Measurements from ENCODE around the gene NFIC. TPM values are rescaled to one million over a fixed set of nuclear protein-coding genes. Genes with fewer than 3 reads are reported as not detected.

NFIC gene
- total RNA-seq, 4 donors from 2014 or later: 76.2 to 183 (median 132) TPM

DNA sequence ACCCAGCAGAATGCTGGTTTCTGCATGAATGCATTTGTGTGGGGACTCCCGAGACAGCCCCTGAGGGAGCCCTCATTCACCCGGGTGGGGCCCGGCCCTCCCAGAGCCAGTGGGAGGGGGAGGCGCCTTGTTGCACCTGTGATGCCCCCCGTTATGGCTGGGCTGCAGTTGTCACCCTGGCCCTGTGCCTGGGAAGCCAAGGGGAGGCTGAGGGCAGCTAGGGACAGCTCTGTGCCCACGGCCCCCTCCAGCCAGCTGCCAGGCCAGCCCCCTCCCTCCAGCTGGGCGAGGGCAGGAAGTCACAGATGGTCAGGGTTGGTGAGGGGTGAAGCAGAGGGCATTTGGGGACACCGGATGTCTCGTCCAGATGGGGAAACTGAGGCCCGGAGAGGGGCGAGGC is 26.1 kb downstream of the NFIC start:
- intact Hi-C loops (cut with DNase I): no loop called here
- Histone ChIP-seq H3K4me3 (replicated peaks in 1 of 3) (no peak overlapping the region), H3K36me3 (no peaks in the 10 kb centered on the region), H3K9me3 (no peaks in the 10 kb centered on the region), H3K27me3 (no peaks in the 10 kb centered on the region), H3K27ac (peak overlapping the region in 1 of 3 donors; percentile 23), H3K4me1 (peaks cover 43 to 50% of the 10 kb centered on the region in 2 donors)
- 70 to 85% methylated on average over 6 to 10 of the region's 11 CpGs for WGBS, 2 donors
- no peak for DNase-seq
- no peak for TF ChIP-seq POLR2A (IDR thresholded peaks at IDR 0.05)
- TF ChIP-seq, protein P1, sequence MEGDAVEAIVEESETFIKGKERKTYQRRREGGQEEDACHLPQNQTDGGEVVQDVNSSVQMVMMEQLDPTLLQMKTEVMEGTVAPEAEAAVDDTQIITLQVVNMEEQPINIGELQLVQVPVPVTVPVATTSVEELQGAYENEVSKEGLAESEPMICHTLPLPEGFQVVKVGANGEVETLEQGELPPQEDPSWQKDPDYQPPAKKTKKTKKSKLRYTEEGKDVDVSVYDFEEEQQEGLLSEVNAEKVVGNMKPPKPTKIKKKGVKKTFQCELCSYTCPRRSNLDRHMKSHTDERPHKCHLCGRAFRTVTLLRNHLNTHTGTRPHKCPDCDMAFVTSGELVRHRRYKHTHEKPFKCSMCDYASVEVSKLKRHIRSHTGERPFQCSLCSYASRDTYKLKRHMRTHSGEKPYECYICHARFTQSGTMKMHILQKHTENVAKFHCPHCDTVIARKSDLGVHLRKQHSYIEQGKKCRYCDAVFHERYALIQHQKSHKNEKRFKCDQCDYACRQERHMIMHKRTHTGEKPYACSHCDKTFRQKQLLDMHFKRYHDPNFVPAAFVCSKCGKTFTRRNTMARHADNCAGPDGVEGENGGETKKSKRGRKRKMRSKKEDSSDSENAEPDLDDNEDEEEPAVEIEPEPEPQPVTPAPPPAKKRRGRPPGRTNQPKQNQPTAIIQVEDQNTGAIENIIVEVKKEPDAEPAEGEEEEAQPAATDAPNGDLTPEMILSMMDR (IDR thresholded peaks at IDR 0.05): no peak

DNA sequence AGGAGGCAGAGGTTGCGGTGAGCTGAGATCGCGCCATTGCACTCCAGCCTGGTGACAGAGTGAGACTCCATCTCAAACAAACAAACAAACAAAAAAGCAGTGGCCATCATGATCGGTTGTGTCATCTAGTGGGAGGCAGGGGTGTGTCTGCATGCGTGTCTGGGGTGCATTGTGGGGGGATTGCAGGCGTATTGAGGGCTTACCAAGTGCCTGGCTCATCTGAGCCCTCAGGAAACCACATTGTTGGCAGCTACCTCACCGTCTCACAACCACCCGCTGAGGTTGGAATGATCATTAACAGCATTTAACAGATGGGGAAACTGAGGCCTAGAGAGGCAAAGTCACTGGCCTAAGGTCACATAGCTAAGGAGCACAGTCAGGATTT is 30.5 kb downstream of the NFIC start:
- H3K4me3 ChIP-seq (replicated peaks in 1 of 3): no peak overlapping the region
- TF ChIP-seq, protein P1 (IDR thresholded peaks at IDR 0.05): no peak
- no peak for TF ChIP-seq POLR2A (IDR thresholded peaks at IDR 0.05)
- intact Hi-C loops (cut with DNase I): no loop called here
- peak overlapping the region; percentile 83 to 99 (median 98) for H3K27ac ChIP-seq
- no peak for DNase-seq
- H3K36me3 ChIP-seq: no peaks in the 10 kb centered on the region
- 90 to 95% methylated on average over 8 of the region's 8 CpGs for WGBS, 2 donors
- H3K27me3 ChIP-seq: no peaks in the 10 kb centered on the region
- H3K4me1 ChIP-seq: peaks cover 34 to 57% of the 10 kb centered on the region in 2 donors
- H3K9me3 ChIP-seq: no peaks in the 10 kb centered on the region

DNA sequence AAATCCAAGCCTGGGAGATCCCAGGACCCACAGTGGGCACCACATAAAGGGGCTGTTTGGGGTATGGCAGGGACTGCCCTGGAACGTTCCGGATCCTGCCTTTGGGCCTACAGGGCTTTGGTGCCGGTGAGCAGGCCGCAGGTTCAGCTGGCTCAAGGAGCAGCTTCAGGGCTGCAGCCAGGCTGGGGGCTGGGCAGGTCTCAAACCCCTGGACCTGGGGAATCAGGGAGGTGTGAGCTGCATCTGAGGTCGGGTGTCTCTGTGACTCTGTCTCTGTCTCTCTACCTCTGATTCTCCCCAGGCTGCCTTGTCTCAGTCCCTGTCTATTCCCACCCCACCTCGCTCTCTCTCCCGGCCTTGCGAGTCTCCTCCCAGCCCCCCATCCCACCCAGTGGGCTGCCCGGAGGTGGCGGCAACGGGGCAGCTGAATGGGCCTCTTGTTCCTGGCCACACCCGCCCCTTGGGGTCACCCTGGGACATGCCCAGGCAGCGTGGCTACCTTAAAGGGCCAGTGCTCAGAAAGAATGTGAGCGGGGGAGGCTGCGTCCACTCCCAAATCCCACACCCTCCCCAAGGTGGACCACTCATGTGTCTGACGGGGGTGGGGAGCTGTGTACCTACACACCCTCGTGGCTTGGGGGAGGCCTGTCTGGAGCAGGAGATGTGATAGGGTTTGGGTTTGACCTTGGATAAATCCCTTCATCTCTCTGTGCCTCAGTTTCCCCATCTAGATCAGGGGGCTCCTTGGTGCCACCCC is 31.1 kb downstream of the NFIC start:
- Histone ChIP-seq H3K27me3 (no peaks in the 10 kb centered on the region), H3K4me1 (peaks cover 34 to 54% of the 10 kb centered on the region in 2 donors)

DNA sequence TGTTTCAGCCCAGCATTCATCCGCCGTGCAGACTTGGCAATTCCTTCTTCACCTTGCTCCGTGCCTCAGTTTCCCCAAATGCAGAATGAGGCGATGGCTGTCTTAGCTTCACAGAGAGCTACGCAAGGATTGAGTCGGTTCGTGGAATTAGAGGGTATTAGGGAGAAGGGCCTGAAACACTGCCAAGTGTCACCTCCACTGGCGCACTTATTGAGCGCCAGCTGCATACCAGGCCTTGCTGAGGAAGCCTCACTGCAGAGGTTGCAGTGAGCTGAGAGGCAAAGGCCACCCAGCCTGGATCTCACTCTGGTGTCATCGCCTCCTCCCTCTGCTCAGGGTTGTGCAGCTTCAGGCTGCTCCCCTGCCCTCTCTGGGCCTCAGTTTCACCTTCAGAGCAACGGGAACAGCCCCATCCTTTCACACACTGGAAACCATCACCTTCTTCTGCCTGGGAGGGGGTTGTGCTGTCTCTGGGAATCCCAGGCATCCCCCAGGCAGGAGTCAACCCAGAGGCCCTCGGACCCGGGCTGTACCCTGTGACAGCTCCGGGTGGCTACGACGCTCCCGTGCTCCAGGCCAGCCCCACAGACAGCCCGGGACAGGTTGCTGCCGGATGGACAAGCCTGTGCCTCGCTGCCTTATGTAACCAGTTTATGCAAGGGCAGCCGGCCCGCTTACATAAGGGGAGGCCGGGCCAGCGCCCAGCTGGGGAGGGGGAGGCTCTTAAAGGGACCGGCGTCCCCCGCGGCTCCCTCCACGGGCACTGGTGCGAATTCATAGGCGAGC is 31.9 kb downstream of the NFIC start:
- H3K4me1 ChIP-seq: peaks cover 42 to 57% of the 10 kb centered on the region in 2 donors
- peak; percentile 89 to 92 for DNase-seq
- intact Hi-C loops (cut with DNase I): no loop called here

More for the DNA sequence above, 31.1 kb downstream of the NFIC start:
- DNase-seq: peak; percentile 75 to 80
- H3K36me3 ChIP-seq: no peaks in the 10 kb centered on the region
- WGBS, 2 donors: 22 to 34% methylated on average over 9 to 15 of the region's 17 CpGs
- TF ChIP-seq, protein P1 (IDR thresholded peaks at IDR 0.05): no peak
- peak in 1 of 2 donors; percentile 14 for TF ChIP-seq POLR2A (IDR thresholded peaks at IDR 0.05)
- intact Hi-C loops (cut with DNase I): no loop called here
- H3K4me3 ChIP-seq (replicated peaks in 1 of 3): peak overlapping the region in 1 of 3 donors; percentile 6
- H3K9me3 ChIP-seq: no peaks in the 10 kb centered on the region
- H3K27ac ChIP-seq: peak overlapping the region; percentile 83 to 99 (median 98)

More for the DNA sequence above, 31.9 kb downstream of the NFIC start:
- Histone ChIP-seq H3K4me3 (replicated peaks in 1 of 3) (peak overlapping the region in 1 of 3 donors; percentile 6), H3K27me3 (no peaks in the 10 kb centered on the region), H3K9me3 (no peaks in the 10 kb centered on the region), H3K27ac (peak overlapping the region; percentile 83 to 99 (median 98)), H3K36me3 (no peaks in the 10 kb centered on the region)
- WGBS, 2 donors: 33 to 48% methylated on average over 24 to 30 of the region's 31 CpGs
- TF ChIP-seq, protein P1 (IDR thresholded peaks at IDR 0.05): no peak
- TF ChIP-seq POLR2A (IDR thresholded peaks at IDR 0.05): peak in 1 of 2 donors; percentile 78
